Posterior cingulate gyrus (tissue), 11 donors: ENCODE results near the gene NSUN5.
"Not testable (repeated sequence)": the region's sequence is repeated elsewhere in the genome, so short reads cannot be mapped to it uniquely, and the experiment has no call there.

Experiments used
- DNase-seq, 10 donors: peaks; one replicate each; pipeline versions ENCODE4 v3.0.0 to v3.0.0-alpha.2; 2020 to 2021; ENCODE audit warnings: mixed read lengths in 3 of 10
- intact Hi-C: fragments of 100-400 bp; cut with DNase I; formaldehyde crosslinking; loops from one replicate; pipeline ENCODE4 v1.15.1; 2023

The NSUN5 gene

DNA sequence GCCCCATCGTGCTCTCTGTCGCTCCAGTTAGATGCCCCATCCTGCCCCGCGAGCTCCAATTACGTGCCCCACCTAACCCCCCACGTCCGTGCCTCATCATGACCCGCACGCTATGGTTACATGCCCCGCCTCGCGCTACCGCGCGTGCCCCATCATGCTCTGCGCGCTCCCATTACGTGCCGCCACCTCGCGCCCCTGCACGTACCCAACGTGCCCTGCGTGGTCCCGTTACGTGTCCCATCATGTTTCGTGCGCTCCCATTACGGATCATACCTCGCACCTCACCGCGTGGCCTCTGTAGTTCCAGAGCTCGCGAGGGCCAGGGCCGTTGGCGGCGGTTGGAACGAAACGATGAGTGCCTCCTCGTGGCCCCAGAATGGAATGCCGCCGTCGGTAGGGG, 19.3 kb upstream of the NSUN5 start, which contains the start of the genes FKBP6 and TRIM50:
Gene FKBP6 (plus strand): TSS at position 240 of the 400 bp plus-strand sequence. CDS start 268 bp downstream, outside the sequence.
Gene TRIM50 (minus strand): TSS at position 161 of the 400 bp plus-strand sequence. CDS start 3,295 bp downstream, outside the sequence.
- peak in 2 of 10 donors; percentile 49 to 64 for DNase-seq
- intact Hi-C loops: not testable (repeated sequence)

DNA sequence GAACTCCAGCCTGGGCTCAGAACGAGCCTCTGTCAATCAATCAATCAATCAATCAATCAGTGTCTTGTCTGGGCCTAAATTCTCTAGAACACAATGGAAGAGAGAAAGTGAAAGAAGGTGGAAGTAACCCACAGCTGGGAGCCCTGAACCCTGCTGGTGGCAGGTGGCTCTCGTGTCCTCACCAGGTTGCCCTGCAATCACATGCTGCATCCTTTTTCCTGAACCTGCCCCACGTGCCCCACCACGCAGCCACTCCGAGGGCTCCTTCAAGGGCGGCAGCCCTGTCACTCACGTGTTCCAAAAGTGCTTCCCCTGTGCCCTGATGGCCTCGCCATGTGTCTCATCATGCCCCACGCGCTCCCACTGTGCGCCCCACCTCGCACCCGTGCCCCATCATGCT, 18.8 kb upstream of the NSUN5 start:
- intact Hi-C loops: not testable (repeated sequence)
- DNase-seq: peak in 1 of 10 donors; percentile 31

DNA sequence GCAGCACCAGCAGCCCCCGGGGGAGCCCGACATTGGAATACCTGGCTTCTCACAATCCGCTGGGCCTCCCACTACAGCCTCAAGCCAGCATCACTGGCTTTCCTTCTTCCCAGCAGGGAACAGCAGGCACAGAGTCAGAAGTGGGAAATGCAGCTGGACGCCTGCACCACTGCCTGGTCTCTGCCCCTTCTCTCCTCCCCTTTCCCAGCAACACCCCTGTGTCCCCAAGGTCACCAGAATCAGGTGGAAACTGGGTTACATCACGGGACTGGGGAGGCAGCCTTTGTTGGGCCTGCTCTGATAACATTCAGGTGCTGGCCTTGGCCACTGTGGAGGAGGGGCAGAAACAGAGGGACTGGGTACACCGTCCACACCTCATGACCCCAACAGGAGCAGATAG, 16.8 kb upstream of the NSUN5 start:
- intact Hi-C loops: not testable (repeated sequence)
- DNase-seq: peak in 2 of 10 donors; percentile 21 to 35

- intact Hi-C loops: loop anchor here (1.0 kb wide), 1 partner anchor 127 kb away; no protein-coding TSS in a partner anchor
- peak; percentile 30 to 93 (median 64) for DNase-seq
Observed at GRCh38 chr7:73324081-73324845, 15.6 kb upstream of the NSUN5 start.

- intact Hi-C loops: loop anchor here (1.0 kb wide), 1 partner anchor 128 kb away; no protein-coding TSS in a partner anchor
- DNase-seq: peak in 1 of 10 donors; percentile 0
Observed at GRCh38 chr7:73323434-73324080, 14.9 kb upstream of the NSUN5 start.

DNA sequence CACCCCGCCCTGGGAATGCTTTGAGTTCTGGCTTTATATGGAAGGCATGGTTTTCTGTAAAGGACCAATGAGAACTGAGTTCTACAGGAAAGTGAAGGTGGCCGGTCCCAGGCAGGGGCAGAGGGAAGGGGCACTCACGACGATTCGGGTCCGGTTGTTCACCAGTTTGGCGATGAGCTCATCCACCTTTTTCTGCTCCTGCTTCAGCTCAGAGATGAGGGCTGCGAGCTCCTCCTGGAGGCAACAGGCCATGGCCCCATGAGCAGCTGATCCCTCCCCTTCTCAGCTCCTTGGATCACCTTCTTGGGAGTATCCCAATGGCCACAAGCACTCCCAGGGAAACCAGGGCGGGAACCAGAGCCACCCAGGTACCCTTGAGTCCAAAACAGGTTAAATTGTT, 11.4 kb upstream of the NSUN5 start:
- intact Hi-C loops: not testable (repeated sequence)
- peak in 1 of 10 donors; percentile 6 for DNase-seq

DNA sequence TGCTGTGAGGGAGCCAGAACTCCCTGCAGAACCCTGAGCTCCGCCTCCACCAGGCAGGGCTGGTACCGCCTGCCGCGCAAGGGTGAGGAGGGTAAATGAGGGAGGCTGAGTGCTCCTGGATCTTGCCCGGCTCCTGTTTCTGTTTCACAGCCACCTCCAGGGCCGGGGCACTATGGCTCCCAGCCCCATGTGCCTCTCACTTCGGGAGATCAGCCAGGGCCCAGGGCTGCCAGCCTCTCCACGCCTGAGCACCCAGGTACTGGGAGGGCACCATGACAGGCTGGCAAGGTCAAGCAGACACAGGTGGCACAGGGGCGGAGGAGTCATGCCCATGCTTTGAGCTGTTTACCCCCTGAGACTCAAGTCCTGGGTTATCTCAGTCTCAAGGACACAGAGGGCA, 10.9 kb upstream of the NSUN5 start:
- intact Hi-C loops: not testable (repeated sequence)
- peak in 2 of 10 donors; percentile 49 to 71 for DNase-seq

DNA sequence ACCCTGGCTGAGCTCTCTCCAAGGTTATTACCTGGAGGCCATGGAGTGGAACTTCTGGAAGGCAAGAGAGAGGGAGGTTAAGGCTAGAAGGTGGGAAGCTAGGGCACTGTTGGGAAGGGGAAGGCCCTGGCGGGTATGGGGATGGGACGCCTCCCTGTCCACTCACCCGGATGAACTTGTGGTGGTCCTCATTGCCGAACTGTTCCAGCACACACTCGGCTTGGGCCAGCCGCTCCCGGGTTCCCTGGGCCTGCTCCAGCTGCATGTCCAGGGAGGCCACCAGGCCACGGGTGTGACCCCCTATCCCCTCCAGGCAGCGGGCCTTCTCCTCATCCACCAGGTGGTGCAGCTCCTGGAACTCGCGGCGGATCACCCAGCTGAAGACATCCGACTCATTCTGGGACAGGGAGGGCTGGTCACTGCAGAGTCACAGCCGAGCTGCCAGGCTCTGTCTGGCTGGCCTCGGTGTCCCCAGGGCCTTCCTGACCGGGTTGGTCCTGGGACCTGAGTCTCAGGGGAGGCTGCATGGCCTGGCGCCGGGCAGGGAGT, 10.1 kb upstream of the NSUN5 start:
- DNase-seq: peak in 2 of 10 donors; percentile 42 to 72
- intact Hi-C loops: not testable (repeated sequence)

DNA sequence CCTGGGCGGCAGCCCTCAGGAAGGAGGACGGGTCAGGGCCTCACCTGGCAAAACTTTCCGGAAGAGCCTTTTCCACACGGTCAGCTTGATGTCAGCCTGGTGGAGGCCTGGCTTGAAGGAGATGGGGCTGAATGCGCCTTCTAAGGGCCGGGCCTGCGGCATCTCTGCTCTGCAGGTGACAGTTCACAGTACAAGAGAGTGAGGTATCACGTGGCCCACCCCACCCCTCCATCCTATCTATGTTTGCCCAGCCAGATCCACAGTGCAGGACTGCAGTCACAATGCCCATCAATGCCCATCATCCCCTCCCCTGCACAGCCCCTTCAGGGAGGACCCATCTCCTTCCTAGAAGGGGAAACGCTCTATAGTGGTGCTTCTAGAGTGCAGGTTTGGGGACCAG, 7.9 kb upstream of the NSUN5 start:
- DNase-seq: peak in 2 of 10 donors; percentile 8 to 63
- intact Hi-C loops: no loop called here

DNA sequence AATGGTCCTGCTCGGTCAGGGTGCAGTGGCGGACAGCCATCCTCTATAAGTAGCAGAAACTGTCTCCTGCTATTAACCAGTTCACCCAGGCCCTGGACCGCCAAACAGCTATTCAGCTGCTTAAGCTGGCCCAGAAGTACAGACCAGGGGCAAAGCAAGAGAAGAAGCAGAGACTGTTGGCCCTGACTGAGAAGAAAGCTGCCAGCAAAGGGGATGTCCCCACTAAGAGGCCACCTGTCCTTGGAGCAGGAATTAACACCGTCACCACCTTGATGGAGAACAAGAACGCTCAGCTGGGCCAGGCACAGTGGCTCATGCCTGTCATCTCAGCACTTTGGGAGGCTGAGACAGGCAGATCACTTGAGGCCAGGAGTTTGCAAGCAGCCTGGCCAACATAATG, 5.6 kb upstream of the NSUN5 start:
- peak in 2 of 10 donors; percentile 27 to 68 for DNase-seq
- intact Hi-C loops: no loop called here

GRCh38 chr7:73313521-73313906, 4.9 kb upstream of the NSUN5 start:
- intact Hi-C loops: no loop called here
- DNase-seq: peak in 1 of 10 donors; percentile 8

GRCh38 chr7:73312831-73313520, 4.3 kb upstream of the NSUN5 start:
- intact Hi-C loops: no loop called here
- DNase-seq: peak in 2 of 10 donors; percentile 57 to 80

- intact Hi-C loops: not testable (repeated sequence)
- DNase-seq: peak in 1 of 10 donors; percentile 3
Observed at GRCh38 chr7:73311421-73311820, 2.8 kb upstream of the NSUN5 start.

DNA sequence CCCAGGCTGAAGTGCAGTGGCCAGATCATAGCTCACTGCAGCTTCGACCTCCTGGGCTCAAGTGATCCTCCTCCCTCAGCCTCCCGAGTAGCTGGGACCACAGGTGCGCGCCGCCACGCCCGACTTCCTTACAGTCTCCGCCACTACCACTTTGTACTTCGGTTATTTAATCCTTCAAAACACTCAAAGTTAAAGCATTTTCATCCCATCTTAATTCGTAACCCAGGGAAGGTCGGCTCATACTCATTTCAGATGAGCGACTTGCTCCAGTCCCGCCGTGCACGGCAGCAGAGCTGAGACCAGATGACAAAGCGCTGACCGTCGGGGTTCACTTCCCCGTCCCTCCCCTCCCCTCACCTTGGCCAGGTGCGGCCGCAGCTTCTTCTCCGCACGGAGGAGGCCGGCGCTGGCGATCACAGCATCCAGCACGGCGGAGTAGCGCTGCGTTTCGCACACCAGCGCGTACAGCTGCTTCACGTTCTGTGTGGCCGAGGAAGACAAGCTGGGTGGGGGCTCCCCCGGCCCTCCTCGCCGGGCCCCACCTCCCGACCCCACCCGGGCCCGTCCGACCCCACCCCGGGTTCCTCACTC, 457 bp downstream of the NSUN5 start:
- DNase-seq: peak in 2 of 10 donors; percentile 65 to 81
- intact Hi-C loops: no loop called here

GRCh38 chr7:73307436-73307835, 1.2 kb downstream of the NSUN5 start:
- intact Hi-C loops: no loop called here
- DNase-seq: peak in 3 of 10 donors; percentile 9 to 75 (median 62)

- intact Hi-C loops: not testable (repeated sequence)
- DNase-seq: peak in 3 of 10 donors; percentile 12 to 47 (median 28)
Observed at GRCh38 chr7:73304612-73305387, 3.8 kb downstream of the NSUN5 start.

DNA sequence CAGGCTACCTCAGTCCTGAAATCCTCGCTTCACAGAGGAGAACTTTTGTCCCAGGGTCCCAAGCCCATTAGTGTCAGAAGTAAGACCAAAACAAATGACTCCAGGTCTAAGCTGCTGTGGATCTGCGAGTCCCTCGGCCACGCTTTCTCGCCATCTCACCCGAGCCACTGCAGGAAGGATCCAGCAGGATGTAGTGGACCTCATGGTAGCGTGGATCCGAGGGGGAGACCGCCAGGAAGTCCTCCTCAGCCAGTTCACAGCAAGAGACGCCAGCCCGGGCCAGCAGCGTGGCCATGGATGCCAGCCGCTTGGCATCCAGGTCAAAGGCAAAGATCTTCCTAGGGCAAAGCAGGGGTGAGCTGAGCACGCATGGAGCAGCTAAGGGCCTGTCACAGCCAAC, 4.6 kb downstream of the NSUN5 start:
- intact Hi-C loops: no loop called here
- peak in 3 of 10 donors; percentile 22 to 49 (median 28) for DNase-seq

DNA sequence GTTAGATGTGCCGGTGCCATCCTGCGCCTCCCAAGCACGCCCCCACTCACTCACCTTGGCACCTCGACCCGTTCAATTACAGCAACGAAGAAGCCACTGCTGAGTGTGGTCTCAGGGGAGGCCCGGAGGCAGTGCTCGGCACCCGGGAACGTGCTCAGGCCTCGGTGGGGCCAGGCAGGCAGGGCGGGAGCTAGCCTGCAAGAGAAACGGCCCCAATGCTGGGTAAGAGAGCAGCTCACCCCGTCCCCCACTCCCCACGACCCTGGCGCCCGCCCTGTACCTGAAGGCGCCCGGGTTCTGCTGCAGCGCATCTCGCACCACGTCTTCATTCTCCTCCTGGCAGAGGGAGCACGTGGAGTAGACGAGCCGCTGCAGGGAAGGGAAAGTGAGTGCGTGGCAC, 5.1 kb downstream of the NSUN5 start:
- intact Hi-C loops: no loop called here
- DNase-seq: peak in 3 of 10 donors; percentile 47 to 75 (median 64)

- intact Hi-C loops: not testable (repeated sequence)
- peak in 3 of 10 donors; percentile 10 to 50 (median 44) for DNase-seq
Observed at GRCh38 chr7:73302846-73303245, 5.8 kb downstream of the NSUN5 start.
